GM23248 (cell line): ENCODE results near the gene ACIN1.

Experiments
- EZH2 ChIP-seq: fragments of 200-600 bp; sonication (generic); IDR thresholded peaks from 2 replicates; pipeline ENCODE4 v1.6.1; 2018; ENCODE audit warnings: antibody characterized with exemption, mild to moderate bottlenecking; ENCODE audit not compliant: insufficient read depth, poor library complexity, severe bottlenecking
- EZH2phosphoT487 ChIP-seq: fragments of 200-600 bp; sonication (generic); IDR thresholded peaks from 2 replicates; pipeline ENCODE4 v1.6.1; 2018; ENCODE audit warnings: antibody characterized with exemption, moderate library complexity, mild to moderate bottlenecking, low read depth; ENCODE audit not compliant: insufficient read depth

DNA sequence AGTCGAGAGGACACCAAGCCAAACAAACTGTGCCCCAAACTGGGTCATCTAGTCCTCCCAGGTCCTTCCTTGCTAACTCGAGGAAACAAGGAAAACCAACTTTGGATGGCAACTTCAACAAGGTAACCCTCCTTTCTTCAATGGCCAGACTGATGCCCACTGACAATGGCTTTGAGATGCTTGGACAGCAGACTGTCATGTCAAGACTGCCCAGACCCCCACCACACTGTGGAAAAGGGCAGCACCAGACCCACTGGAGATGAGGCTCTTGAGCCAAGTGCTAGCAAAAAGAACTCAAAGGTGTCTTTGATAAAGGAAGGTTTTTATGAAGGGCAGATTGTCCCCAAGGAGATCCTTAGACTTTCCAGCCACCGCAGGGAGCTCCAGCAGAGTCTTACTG is 28.6 kb downstream of the ACIN1 start:
- TF ChIP-seq EZH2phosphoT487 (no peak), EZH2 (no peak)
